Mucosa of descending colon (tissue), 3 donors: ENCODE measurements around the gene CST6. TPM values are rescaled to one million over a fixed set of nuclear protein-coding genes. Genes with fewer than 3 reads are reported as not detected.

Source experiments
- ATAC-seq: fragments of 200-7000 bp; cut with Tn5 transposase; one replicate; pipeline ENCODE4 v1.9.1; 2020; ENCODE audit warnings: mild to moderate bottlenecking, moderate library complexity
- DNase-seq, 3 donors: peaks; one replicate each; pipeline ENCODE4 v3.0.0-alpha.2; 2020
- H3K36me3 ChIP-seq: fragments of 200-600 bp; one replicate; pipeline ENCODE4 v1.8.0; 2021; ENCODE audit warnings: low read depth, mild to moderate bottlenecking
- H3K4me1 ChIP-seq: fragments of 200-600 bp; one replicate; pipeline ENCODE4 v1.8.0; 2021; ENCODE audit warnings: low read depth, mild to moderate bottlenecking
- H3K4me3 ChIP-seq: fragments of 200-600 bp; one replicate; pipeline ENCODE4 v1.8.0; 2021; ENCODE audit warnings: mild to moderate bottlenecking
- H3K9me3 ChIP-seq: fragments of 200-600 bp; one replicate; pipeline ENCODE4 v1.8.0; 2021; ENCODE audit warnings: mild to moderate bottlenecking
- intact Hi-C, 2 donors: fragments of 100-400 bp; cut with DNase I in 1 of 2; cut with micrococcal nuclease in 1 of 2; formaldehyde crosslinking; loops; one replicate each; pipeline versions ENCODE4 v1.11.0 to v1.11.1; 2022; cut with DNase I, micrococcal nuclease
- total RNA-seq, 3 donors: library from RNA; stranded (reverse); fragmentation: NEBNext Ultra II Directional in 2 of 3; extraction: Animal tissue kit (Norgen Biotek cat#: 25700) in 2 of 3; gene quantifications; one replicate each; pipeline versions ENCODE4 v1.2.1 to v1.2.4, GENCODE V29; 2021 to 2023
- TF ChIP-seq, protein P1 (sequence below): fragments of 200-600 bp; IDR thresholded peaks from one replicate; pipeline ENCODE4 v1.8.0; 2022; ENCODE audit warnings: antibody characterized with exemption, mild to moderate bottlenecking
- donor health status: DM: no; HTN: no; CAD: no; lungs with moderate emphysema.
- donor health status: DM: no; HTN: no; CAD: no.
- donor health status: DM: no; HTN: yes; CAD: no.

CST6 gene
- total RNA-seq, 3 donors from 2014 or later: not detected

- H3K36me3 ChIP-seq: peaks cover 14% of the 10 kb centered on the region
- intact Hi-C loops: no loop called here
- DNase-seq (no peak), ATAC-seq (peak; percentile 53)
- H3K4me3 ChIP-seq: no peak overlapping the region
- TF ChIP-seq, protein P1, sequence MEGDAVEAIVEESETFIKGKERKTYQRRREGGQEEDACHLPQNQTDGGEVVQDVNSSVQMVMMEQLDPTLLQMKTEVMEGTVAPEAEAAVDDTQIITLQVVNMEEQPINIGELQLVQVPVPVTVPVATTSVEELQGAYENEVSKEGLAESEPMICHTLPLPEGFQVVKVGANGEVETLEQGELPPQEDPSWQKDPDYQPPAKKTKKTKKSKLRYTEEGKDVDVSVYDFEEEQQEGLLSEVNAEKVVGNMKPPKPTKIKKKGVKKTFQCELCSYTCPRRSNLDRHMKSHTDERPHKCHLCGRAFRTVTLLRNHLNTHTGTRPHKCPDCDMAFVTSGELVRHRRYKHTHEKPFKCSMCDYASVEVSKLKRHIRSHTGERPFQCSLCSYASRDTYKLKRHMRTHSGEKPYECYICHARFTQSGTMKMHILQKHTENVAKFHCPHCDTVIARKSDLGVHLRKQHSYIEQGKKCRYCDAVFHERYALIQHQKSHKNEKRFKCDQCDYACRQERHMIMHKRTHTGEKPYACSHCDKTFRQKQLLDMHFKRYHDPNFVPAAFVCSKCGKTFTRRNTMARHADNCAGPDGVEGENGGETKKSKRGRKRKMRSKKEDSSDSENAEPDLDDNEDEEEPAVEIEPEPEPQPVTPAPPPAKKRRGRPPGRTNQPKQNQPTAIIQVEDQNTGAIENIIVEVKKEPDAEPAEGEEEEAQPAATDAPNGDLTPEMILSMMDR: no peak
- peaks cover under 1% of the 10 kb centered on the region for H3K4me1 ChIP-seq
- no peaks in the 10 kb centered on the region for H3K9me3 ChIP-seq
These were observed 43.0 kb upstream of the CST6 start for GRCh38 chr11:65968600-65969482.

DNA sequence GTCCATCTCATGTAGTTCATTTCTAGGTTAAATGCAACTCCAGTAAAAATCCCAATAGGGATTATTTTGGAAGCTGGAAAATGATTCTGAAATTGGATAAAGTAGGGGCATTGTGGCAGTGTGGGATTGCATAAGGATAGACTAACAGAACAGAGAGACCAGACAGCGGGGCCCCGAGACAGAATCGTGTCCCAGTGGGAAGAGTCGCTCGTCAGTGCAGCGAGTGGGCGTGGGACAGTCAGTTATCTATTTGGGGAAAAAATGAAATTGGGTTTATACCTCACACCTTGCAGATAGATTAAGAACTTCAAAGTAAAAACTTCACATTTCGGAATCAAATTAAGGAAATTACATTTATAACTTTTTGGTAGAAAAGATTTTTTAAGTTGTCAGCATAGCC is 39.7 kb upstream of the CST6 start:
- ATAC-seq (no peak), DNase-seq (no peak)
- Histone ChIP-seq H3K9me3 (no peaks in the 10 kb centered on the region), H3K4me3 (no peak overlapping the region), H3K36me3 (no peaks in the 10 kb centered on the region), H3K4me1 (no peaks in the 10 kb centered on the region)
- TF ChIP-seq, protein P1: no peak
- intact Hi-C loops: no loop called here

- H3K9me3 ChIP-seq: no peaks in the 10 kb centered on the region
- peaks cover 7% of the 10 kb centered on the region for H3K36me3 ChIP-seq
- ATAC-seq (no peak), DNase-seq (no peak)
- intact Hi-C loops: no loop called here
- H3K4me3 ChIP-seq: no peak overlapping the region
- H3K4me1 ChIP-seq: no peaks in the 10 kb centered on the region
- TF ChIP-seq, protein P1: no peak
These were observed 38.2 kb upstream of the CST6 start for GRCh38 chr11:65973439-65974110.

DNA sequence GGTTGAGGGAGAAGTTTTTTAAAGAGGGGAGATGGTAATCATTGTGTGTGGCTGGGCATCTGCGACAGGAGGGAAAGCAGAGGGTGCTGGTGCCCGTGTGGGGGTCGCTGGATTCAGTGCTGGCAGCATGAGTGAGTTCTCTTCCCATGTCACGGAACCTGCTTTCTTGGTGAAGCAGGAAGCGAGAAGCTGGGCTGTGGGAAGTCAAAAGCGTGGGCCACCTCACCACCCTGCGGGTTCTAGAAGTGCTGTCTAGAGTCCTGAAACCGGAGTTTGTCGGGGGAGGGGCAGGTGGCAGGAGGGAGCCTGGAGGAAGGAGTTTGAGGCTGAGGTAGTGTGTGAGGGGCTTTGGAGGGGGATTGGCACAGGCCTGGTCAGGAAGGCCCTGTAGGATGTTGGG is 36.0 kb upstream of the CST6 start:
- Histone ChIP-seq H3K4me3 (no peak overlapping the region), H3K36me3 (peaks cover 7% of the 10 kb centered on the region), H3K4me1 (no peaks in the 10 kb centered on the region), H3K9me3 (no peaks in the 10 kb centered on the region)
- no peak for DNase-seq
- TF ChIP-seq, protein P1: no peak
- intact Hi-C loops: no loop called here
- ATAC-seq: no peak

DNA sequence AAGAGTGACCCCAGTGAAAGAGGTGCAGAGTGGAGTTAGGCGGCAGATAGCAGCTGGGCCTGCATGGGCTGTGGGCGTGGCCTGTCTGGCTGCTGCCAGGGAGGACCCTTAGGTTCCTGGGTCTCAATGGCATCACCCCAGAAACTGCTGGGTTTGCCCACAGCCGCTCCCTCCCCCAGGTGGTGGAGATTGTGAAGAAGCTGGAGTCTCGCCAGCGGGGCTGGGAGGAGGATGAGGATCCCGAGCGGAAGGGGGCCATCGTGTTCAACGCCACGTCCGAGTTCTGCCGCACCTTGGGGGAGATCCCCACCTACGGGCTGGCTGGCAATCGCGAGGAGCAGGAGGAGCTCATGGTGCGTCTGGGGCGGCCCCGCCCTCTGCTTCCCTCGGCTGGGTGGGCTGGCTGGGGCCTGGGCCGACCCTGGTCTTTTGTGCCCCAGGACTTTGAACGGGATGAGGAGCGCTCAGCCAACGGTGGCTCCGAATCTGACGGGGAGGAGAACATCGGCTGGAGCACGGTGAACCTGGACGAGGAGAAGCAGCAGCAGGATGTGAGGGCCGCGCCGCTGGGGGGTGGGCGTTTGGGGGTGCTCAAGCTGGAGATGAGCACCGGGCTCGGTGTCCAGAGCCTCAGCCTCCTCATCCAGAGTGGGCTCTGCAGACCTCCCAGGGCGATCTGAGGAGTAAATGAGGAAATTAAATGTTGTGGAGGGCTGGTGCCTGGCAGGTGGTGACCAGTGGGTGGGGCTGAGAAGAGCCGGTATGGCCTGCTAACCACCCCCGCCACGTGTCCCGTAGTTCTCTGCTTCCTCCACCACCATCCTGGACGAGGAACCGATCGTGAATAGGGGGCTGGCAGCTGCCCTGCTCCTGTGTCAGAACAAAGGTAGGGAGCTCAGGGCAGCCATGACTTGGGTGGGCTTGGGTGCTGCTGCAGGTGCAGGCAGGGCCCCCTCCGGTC is 35.3 kb upstream of the CST6 start:
- peaks cover 7% of the 10 kb centered on the region for H3K36me3 ChIP-seq

More for the DNA sequence above, 35.3 kb upstream of the CST6 start:
- H3K4me3 ChIP-seq: no peak overlapping the region
- DNase-seq (peak in 1 of 3 donors; percentile 54), ATAC-seq (peak; percentile 20)
- no peaks in the 10 kb centered on the region for H3K9me3 ChIP-seq
- H3K4me1 ChIP-seq: no peaks in the 10 kb centered on the region
- intact Hi-C loops: no loop called here
- TF ChIP-seq, protein P1: no peak
